Gastroesophageal sphincter (tissue), 4 donors: Measurements from ENCODE around the gene SPATA2L. TPM values are rescaled to one million over a fixed set of nuclear protein-coding genes. Genes with fewer than 3 reads are reported as not detected.

Experiments used
- ATAC-seq: fragments of 150-250 bp; one replicate; pipeline ENCODE4 v1.9.1; 2016; ENCODE audit warnings: mild to moderate bottlenecking, moderate library complexity
- H3K27ac ChIP-seq, 4 donors: fragments of 200-600 bp; sonication (generic) in 3 of 4; 1 replicate in 3 of 4; 2 replicates in 1 of 4; pipeline ENCODE4 v1.5.1; 2016 to 2019
- H3K27me3 ChIP-seq: fragments of 200-600 bp; sonication (generic); one replicate; pipeline ENCODE4 v1.5.1; 2019
- H3K36me3 ChIP-seq, 2 donors: fragments of 200-600 bp; sonication (generic); one replicate each; pipeline ENCODE4 v1.5.1; 2019; ENCODE audit warnings: control low read depth in 1 of 2
- H3K4me1 ChIP-seq, 3 donors: fragments of 200-600 bp; sonication (generic); 1 replicate in 2 of 3; 2 replicates in 1 of 3; pipeline ENCODE4 v1.5.1; 2016 to 2019; ENCODE audit warnings: control low read depth in 2 of 3
- H3K4me3 ChIP-seq, 2 donors: fragments of 200-600 bp; sonication (generic); one replicate each; pipeline ENCODE4 v1.5.1; 2019; ENCODE audit warnings: mild to moderate bottlenecking in 1 of 2, moderate library complexity in 1 of 2
- H3K9me3 ChIP-seq, 3 donors: fragments of 200-600 bp; sonication (generic); one replicate each; pipeline ENCODE4 v1.5.1; 2017 to 2019; ENCODE audit warnings: control low read depth in 2 of 3
- EP300 ChIP-seq: sonication (generic); formaldehyde crosslinking; IDR thresholded peaks from one replicate; pipeline ENCODE4 v1.6.1; 2017; ENCODE audit warnings: antibody characterized with exemption, mild to moderate bottlenecking
- POLR2A ChIP-seq, 2 donors: fragments of 450-650 bp; IDR thresholded peaks; one replicate each; pipeline ENCODE4 v1.6.1; 2017; ENCODE audit warnings: antibody characterized with exemption in 2 of 2, mild to moderate bottlenecking in 2 of 2, moderate library complexity in 1 of 2
- POLR2AphosphoS5 ChIP-seq: sonication (generic); formaldehyde crosslinking; IDR thresholded peaks from one replicate; pipeline ENCODE4 v1.6.1; 2017; ENCODE audit warnings: antibody characterized with exemption
- WGBS, 2 donors: methylation state at CpG; one replicate each; pipeline ENCODE4 v1.1.5; 2018; ENCODE audit warnings: low coverage in 1 of 2; 5-methylcytosine and 5-hydroxymethylcytosine counted together
- total RNA-seq, 4 donors: library from RNA; depleted of rRNA; stranded (reverse); fragments of >200 nt; gene quantifications; one replicate each; pipeline ENCODE4 v1.1.0, GENCODE V29; 2016
- TF ChIP-seq, protein P1 (sequence below), 4 experiments: fragments of 200-600 bp in 2 of 4; fragments of 450-650 bp in 2 of 4; sonication (generic) in 1 of 4; IDR thresholded peaks; one replicate each; pipeline ENCODE4 v1.5.1; 2017 to 2019; ENCODE audit warnings: antibody characterized with exemption in 4 of 4, mild to moderate bottlenecking in 2 of 4, moderate library complexity in 2 of 4

The SPATA2L gene, protein sequence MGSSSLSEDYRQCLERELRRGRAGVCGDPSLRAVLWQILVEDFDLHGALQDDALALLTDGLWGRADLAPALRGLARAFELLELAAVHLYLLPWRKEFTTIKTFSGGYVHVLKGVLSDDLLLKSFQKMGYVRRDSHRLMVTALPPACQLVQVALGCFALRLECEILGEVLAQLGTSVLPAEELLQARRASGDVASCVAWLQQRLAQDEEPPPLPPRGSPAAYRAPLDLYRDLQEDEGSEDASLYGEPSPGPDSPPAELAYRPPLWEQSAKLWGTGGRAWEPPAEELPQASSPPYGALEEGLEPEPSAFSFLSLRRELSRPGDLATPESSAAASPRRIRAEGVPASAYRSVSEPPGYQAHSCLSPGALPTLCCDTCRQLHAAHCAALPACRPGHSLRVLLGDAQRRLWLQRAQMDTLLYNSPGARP
- total RNA-seq, result 10 to 100 TPM in 3 of 4 donors, 1 to 10 TPM in 1; 8.7 to 21.8 (median 13.2) TPM

DNA sequence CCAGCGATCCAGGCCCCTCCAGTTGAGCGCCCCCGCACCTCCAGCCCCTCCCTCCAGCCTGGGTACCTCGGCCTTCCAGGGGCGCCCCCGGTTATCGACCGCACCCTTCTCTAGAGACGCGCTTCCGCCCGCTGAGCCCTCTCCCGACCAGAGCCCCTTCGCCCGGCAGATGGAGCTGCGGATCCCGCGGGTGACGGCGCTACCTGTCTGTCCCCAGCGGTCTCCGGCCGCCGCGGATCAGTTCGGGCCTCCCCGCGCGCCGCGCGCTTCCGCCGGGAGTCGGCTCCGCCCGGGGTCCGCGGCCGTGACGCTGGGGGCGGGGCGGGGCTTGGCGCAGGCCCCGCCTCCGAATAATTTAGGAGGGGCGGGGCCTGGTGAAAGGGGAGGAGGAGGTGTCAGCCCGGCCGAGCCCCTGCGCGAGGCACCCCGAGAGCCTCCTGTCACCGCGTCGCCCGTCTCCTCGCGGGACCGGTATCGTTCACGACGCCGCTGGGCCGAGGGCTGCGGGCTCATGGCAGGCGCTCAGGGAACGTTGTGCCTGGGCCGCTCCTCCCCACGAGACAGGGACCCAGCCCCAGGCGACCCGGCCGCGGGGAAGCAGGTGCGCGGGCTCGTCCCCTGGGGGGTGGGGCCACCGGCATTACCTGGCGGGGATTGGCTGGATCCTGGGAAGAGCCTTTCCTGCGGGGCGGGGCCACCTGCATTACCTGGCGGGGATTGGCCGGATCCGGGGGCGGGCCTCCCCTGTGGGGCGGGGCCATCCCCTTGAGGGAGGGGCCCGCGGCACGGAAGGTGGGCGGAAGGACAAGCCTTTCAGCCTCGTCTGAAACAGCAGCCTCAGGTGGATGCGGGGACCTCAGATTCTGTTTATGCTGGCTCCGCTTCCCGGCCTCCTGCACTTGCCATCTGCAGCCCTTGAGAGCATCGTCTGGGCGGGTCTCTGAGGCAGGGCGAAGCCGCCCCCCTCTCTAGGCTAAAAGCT, at the start of gene SPATA2L:
Gene SPATA2L (minus strand): TSS at position 281 of the 982 bp plus-strand sequence. CDS start 473 bp downstream, outside the sequence.
- Histone ChIP-seq H3K9me3 (no peaks in the 10 kb centered on the region), H3K27ac (peak within 1 kb of the TSS in 3 of 4 donors; percentile 84 to 88 (median 85)), H3K4me1 (peaks cover 0 to 40% (median 17%) of the 10 kb centered on the region in 3 donors), H3K36me3 (peaks cover 0 to 14% of the 10 kb centered on the region in 2 donors), H3K27me3 (peaks cover 18% of the 10 kb centered on the region), H3K4me3 (peak within 1 kb of the TSS; percentile 40 to 82)
- WGBS, 2 donors, result 0% methylated on average over 7 of the region's 97 CpGs; no CpG with 5 or more reads in 1 of the 2 donors
- ATAC-seq, result peak; percentile 74
- TF ChIP-seq EP300, result no peak
- TF ChIP-seq POLR2AphosphoS5, result peak; percentile 45
- TF ChIP-seq, protein P1, sequence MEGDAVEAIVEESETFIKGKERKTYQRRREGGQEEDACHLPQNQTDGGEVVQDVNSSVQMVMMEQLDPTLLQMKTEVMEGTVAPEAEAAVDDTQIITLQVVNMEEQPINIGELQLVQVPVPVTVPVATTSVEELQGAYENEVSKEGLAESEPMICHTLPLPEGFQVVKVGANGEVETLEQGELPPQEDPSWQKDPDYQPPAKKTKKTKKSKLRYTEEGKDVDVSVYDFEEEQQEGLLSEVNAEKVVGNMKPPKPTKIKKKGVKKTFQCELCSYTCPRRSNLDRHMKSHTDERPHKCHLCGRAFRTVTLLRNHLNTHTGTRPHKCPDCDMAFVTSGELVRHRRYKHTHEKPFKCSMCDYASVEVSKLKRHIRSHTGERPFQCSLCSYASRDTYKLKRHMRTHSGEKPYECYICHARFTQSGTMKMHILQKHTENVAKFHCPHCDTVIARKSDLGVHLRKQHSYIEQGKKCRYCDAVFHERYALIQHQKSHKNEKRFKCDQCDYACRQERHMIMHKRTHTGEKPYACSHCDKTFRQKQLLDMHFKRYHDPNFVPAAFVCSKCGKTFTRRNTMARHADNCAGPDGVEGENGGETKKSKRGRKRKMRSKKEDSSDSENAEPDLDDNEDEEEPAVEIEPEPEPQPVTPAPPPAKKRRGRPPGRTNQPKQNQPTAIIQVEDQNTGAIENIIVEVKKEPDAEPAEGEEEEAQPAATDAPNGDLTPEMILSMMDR (IDR thresholded peaks at IDR 0.05), result peak in 2 of 4 experiments; percentile 13 to 34
- peak; percentile 74 to 79 for TF ChIP-seq POLR2A (IDR thresholded peaks at IDR 0.05)

DNA sequence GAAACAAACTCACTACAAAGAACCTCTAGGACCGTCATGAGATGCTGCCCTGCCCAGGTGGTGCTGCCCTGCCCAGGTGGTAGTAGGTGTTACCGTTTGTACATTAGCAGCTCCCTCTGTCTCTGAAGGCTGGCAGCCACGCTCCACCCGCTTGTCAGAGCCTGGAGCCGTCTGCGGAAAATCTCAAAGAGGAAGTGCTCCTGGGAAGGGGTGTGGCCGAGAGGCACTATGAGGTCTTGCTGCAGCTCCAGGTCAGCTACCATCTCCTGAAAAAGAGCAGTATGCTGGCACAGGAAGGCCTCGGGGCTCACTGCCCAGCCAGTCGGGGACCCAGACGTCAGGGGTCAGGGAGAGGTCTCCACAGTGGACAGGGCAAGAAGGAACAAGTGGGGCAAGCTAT, 48.1 kb upstream of the SPATA2L start:
- Histone ChIP-seq H3K36me3 (no peaks in the 10 kb centered on the region), H3K9me3 (no peaks in the 10 kb centered on the region), H3K27ac (no peak overlapping the region), H3K4me1 (no peaks in the 10 kb centered on the region), H3K4me3 (no peak overlapping the region), H3K27me3 (no peaks in the 10 kb centered on the region)
- no peak for ATAC-seq
- 53% methylated on average over 7 of the region's 10 CpGs; no CpG with 5 or more reads in 1 of the 2 donors for WGBS, 2 donors
- TF ChIP-seq EP300 (no peak), POLR2AphosphoS5 (no peak), POLR2A (IDR thresholded peaks at IDR 0.05) (no peak)
- TF ChIP-seq, protein P1 (IDR thresholded peaks at IDR 0.05), result no peak

DNA sequence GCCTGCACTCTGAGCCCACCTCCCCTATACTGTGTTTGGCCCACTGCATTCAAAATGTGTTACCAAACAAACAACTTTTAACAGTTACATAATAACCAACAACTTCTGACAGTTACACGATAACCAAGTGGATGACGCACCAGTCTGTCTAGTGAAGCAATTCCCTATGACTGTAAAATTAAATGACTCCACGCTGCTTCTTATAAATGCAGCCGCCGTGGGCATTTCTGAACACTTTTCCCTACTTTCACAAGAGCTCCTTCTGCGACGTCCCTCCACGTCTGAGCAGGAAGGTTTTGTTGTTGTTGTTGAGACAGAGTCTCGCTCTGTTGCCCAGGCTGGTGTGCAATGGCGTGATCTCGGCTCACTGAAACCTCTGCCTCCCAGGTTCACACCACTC, 47.4 kb upstream of the SPATA2L start:
- Histone ChIP-seq H3K27ac (no peak overlapping the region), H3K4me1 (no peaks in the 10 kb centered on the region), H3K27me3 (no peaks in the 10 kb centered on the region), H3K9me3 (no peaks in the 10 kb centered on the region), H3K4me3 (no peak overlapping the region), H3K36me3 (no peaks in the 10 kb centered on the region)
- WGBS, 2 donors, result 97 to 100% methylated on average over 2 to 11 of the region's 11 CpGs
- ATAC-seq, result no peak
- TF ChIP-seq, protein P1 (IDR thresholded peaks at IDR 0.05), result no peak
- TF ChIP-seq POLR2A (IDR thresholded peaks at IDR 0.05) (no peak), POLR2AphosphoS5 (no peak), EP300 (no peak)

DNA sequence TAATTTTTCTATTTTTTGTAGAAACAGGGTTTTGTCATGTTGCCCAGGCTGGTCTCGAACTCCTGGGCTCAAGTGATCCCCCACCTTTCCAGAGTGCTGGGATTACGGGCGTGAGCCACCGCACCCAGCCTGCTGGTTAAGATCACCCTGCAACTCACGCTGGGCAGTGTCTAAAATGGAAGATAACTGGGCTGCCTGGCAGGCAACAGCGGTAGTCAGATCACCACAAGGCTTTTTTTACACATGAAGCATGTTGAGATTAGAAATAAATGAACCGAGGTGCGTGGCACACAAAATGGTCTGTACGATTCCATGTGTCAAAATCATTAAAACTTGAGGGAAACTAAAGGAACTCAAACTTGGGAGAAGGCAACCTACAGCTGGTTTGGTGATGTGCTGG, 46.6 kb upstream of the SPATA2L start:
- Histone ChIP-seq H3K27ac (no peak overlapping the region), H3K4me1 (no peaks in the 10 kb centered on the region), H3K27me3 (no peaks in the 10 kb centered on the region), H3K9me3 (no peaks in the 10 kb centered on the region), H3K36me3 (no peaks in the 10 kb centered on the region), H3K4me3 (no peak overlapping the region)
- 86 to 100% methylated on average over 3 of the region's 9 CpGs for WGBS, 2 donors
- ATAC-seq, result no peak
- TF ChIP-seq POLR2AphosphoS5, result no peak
- TF ChIP-seq EP300, result no peak
- no peak for TF ChIP-seq POLR2A (IDR thresholded peaks at IDR 0.05)

DNA sequence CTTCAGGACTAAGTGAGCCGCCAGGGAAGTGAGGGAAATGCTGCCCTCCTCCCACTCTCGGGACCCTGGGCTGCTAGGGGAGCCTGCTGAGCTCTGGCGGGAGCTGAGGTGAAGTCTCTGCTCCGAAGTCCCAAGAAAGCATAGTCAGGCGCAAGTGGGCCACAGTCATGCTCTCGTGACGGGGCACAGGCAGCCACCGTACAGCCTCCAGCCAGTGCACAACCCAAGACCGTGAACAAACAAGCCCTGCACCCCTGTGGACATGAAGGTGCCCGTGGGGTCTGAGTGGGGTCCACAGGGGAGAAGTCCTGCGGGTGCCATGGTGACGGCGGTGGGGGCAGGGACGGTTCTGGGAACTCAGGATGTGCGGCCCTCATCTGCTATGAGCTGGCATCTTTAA, 44.5 kb upstream of the SPATA2L start:
- ATAC-seq, result no peak
- Histone ChIP-seq H3K27ac (no peak overlapping the region), H3K9me3 (no peaks in the 10 kb centered on the region), H3K27me3 (no peaks in the 10 kb centered on the region), H3K4me3 (no peak overlapping the region), H3K36me3 (peaks cover 0 to 2% of the 10 kb centered on the region in 2 donors), H3K4me1 (no peaks in the 10 kb centered on the region)
- WGBS, 2 donors, result no CpG with 5 or more reads among the region's 15 CpGs
- TF ChIP-seq POLR2A (IDR thresholded peaks at IDR 0.05) (no peak), EP300 (no peak), POLR2AphosphoS5 (no peak)
- TF ChIP-seq, protein P1 (IDR thresholded peaks at IDR 0.05), result no peak
